Inflammatory macrophage treated with lipopolysaccharide for 4 hours (primary cell): ENCODE data around the gene SHROOM3.

Source experiments
- DNase-seq: peaks from one replicate; pipeline ENCODE4 v3.0.0-alpha.2; 2020

SHROOM3 gene

GRCh38 chr4:76628251-76628650 lies 193.2 kb downstream of the SHROOM3 start:
- no peak for DNase-seq

DNA sequence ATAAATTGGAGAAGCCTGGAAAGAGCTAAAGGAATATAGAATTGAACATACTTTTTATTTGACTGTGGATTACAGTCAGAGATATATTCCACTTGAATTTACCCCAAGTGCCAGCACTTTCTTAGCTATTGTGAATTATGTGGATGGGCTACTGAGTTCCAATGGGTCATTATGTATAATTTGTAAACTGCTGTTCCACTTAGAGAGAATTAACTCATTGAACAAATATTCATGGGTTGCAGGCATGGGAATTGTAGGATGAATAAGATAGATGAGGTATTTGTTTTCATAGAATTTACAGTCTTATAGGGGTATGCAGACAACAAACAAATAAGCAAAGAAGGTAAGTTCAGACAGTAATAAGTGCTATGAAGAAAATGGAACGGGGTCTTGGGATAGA lies 195.7 kb downstream of the SHROOM3 start:
- DNase-seq: no peak

- no peak for DNase-seq
Measured at GRCh38 chr4:76634220-76634619, 199.2 kb downstream of the SHROOM3 start.

DNA sequence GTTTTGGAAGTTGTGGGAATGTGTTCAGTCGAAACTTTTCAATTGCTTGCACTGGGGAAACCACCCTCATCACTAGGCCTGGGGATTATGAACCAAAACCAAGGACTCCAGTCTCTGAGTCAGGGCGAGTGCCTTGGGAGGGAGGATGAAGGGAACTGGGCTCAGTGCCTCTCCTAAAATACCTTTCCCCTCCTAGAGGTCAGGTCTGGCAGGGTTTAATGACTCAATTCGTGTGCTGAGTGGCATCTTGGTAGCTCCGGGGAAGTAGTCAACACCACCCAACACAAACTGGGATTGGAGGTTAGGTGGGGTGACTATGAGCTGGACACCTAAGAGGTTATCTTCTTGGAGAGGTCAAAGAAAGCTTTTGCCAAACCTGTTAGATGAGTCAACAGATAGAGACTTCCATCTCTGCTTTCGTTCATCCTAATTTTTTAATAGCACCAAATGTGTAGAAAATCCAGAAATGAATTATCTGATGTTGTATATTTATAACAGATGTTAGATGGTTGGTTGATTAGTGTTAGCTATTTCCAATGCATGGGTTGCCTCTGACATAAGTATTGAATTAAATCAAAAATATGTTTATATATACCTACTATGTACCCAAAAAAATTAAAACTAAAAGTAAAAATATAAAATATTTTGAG lies 202.8 kb downstream of the SHROOM3 start:
- no peak for DNase-seq

- DNase-seq: no peak
Measured at GRCh38 chr4:76639288-76639687, 204.3 kb downstream of the SHROOM3 start.

- no peak for DNase-seq
Measured at GRCh38 chr4:76640353-76640910, 205.4 kb downstream of the SHROOM3 start.

DNA sequence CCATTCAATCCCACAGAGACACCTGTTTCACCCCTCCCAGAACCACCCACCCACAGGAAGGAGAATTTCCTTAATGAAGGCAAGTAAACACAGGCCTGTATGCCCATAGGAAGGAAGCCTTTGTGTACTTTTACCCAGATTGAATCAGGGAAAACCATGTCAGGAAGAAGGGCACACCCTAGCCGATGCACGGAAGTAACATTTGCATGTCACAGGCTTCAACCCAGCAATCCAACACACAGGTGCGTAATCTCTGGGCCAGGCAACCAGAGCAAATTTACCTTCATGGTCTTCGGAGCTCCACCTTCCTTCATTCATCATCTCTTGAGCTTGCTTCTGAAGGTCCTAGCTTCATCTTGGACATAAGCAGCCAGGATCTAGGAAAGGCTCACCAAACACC lies 206.3 kb downstream of the SHROOM3 start:
- DNase-seq: no peak

DNA sequence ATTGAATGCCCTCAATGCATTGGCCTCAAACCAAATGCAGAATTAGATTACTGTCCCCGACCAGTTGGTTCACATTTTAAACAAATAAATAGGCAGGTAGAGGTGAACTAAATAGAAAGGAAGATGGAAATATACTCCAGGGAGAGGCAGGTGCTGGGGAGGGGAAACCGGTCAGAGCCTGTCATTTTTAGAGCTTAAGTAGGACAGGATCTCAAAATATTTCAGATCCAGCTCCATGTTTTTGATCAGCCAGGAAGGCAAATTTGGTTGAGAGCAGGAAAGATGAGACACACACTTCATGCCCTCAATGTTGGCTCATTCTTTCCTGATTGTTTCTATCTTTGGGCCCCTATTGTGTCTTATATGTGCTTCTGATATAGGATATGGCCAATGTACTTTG lies 206.7 kb downstream of the SHROOM3 start:
- DNase-seq: no peak

- no peak for DNase-seq
Measured at GRCh38 chr4:76644831-76645485, 209.9 kb downstream of the SHROOM3 start.

GRCh38 chr4:76649086-76649485 lies 214.1 kb downstream of the SHROOM3 start:
- DNase-seq: no peak

DNA sequence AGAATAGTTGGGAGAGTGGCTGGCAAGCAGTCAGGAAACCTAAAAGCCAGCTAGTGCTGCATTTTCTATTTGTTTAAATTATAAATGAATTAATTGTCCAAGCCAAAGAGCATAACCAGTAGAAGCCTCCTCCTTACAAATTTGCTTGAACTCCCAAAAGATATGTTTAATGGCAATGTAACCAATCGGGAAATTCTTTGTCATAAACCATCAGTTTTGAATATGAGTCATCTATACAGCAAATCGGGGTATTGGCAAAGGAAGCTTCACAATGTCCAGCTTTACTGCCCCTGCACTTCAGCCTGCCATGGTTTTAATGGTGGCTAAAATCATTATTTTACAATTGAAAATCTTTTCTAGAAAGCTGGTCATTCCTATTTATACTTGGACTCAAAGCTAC lies 216.6 kb downstream of the SHROOM3 start:
- no peak for DNase-seq

GRCh38 chr4:76652389-76652788 lies 217.4 kb downstream of the SHROOM3 start:
- DNase-seq: no peak

- DNase-seq: no peak
Measured at GRCh38 chr4:76654084-76654483, 219.1 kb downstream of the SHROOM3 start.

- no peak for DNase-seq
Measured at GRCh38 chr4:76654791-76655190, 219.8 kb downstream of the SHROOM3 start.

DNA sequence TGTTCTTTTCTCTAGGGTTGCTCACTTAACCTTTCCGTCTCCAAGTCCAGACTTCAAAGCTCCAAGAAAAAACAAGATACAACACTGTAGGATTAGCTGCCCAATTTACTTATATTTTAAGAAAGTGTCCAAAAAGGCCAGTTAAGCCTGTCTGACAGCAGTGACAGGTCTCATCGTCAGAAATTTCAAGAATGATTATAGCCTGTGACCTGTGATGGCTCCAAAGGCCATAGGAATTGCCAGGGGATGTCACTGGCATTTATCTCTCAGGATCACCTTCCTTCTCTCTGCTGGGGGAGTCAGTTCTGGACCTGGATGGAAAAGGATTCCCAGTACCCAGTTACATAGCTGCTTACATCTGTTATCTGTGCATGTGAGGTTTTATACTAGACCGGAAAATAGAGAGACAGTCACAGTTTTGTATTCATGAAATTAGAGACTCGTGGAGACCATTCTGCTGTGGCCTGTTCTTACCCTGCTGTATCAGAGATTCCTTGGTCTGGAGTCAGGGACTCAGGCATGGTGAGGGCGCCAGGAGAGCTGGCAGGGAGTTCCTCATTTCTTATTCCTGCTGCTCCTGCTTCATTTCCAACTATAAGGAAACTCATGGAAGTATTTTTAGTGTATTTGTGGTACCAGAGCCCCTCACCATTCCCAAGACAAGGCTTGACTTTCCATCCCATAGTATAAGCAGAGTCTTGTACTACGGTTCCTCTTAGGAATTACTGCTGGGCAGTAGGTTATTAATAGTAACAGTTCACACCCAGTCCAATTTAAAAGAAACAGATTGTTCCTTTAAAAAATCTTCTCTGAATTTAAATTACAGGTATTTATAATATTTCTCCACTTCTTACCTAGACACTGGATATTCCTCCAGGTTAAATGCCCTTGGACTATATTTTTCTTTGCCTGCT lies 220.8 kb downstream of the SHROOM3 start:
- no peak for DNase-seq

GRCh38 chr4:76657443-76657842 lies 222.4 kb downstream of the SHROOM3 start:
- DNase-seq: no peak

DNA sequence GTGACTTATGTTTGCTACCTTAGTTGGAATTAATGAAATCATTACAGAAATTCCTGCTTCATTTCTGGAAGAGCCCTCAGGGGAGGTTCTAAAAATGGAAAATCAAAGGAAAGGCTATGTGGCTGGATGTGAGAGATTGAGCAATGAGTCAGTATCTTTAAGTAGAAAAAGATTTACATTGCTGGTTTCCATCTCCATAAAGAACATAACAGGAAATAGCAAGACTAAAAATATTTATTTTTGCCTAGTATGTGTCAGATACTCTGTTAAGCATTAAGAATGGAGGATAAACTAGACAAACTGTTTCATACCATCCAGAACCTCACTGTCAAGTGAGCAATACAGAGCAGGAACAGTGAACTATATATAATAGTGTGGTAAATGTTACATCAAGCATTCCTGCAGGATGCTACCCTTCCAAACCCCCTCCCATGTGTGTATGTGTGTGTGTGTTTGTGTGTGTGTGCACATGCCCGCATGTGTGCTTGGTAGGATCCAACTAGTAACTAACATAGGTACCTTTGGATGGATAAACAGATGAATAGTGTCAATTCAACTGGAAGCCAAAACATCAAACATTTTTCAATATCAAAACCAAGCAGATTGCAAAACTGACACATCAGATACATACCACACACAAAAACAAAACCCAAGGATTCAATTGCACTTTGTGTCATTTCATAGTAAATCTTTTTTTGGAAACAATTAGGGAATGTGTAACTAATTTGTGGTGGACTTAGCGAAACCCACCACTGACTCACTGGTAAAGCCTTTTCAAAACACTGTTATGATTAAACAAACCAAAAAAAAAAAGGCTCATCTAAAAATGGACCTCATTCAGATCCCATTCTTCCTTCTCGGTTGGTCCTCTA lies 223.4 kb downstream of the SHROOM3 start:
- no peak for DNase-seq

DNA sequence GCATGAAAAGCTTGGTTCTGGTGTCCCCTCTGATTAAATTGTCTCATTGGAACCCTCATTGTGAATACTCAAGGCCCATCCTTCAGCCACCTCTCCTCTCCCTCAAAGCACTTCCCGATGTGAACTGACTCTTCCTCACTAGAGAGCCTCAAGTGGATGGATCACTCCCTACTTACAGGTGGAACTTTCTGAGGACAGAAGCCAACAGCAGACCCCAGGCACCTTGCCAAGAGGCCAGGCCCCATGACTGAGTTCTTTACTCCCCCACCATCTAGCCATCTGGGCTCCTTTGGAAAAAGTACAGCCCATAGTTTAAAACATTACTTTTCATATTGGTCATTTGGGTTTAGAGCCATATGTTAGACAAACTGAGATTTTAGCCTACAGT lies 224.1 kb downstream of the SHROOM3 start:
- DNase-seq: no peak

DNA sequence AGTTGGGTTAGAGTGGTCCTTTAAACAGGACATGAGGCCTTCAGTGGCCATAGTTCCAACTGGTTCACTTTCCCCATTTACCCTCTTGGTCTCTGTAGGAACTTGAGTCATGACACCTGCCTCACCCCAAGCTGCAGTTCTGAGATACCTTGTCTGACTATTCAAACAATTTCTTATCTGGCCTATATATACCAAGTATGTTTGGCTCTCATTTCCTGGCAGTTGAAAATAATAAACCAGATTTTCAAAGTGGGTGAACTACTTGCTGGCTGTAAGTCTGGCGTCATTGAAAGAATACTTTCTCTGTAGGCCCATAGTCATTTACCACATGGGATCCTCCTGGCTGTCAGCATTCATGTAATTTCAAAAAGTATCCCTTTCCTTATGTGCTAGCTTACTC lies 228.8 kb downstream of the SHROOM3 start:
- DNase-seq: no peak

- no peak for DNase-seq
Measured at GRCh38 chr4:76665153-76665552, 230.1 kb downstream of the SHROOM3 start.

DNA sequence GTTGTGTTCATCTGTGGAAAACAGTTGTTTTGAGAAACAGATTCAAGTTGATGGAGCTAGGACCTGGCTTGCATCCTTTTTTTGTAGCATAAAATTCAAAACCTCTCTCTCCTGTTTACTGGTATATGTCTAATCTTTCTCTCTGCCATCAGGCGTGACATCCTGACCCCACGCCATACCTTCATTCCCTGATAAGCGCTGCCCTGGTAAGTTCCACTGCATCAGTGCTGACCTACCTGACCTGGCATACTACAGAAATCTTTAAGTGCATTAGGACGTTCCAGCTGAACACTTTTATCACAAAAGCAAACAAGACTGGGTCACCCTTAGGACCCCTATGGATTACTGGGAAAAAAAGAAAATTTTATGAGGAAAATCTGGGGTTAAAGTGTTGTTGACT lies 230.7 kb downstream of the SHROOM3 start:
- no peak for DNase-seq

DNA sequence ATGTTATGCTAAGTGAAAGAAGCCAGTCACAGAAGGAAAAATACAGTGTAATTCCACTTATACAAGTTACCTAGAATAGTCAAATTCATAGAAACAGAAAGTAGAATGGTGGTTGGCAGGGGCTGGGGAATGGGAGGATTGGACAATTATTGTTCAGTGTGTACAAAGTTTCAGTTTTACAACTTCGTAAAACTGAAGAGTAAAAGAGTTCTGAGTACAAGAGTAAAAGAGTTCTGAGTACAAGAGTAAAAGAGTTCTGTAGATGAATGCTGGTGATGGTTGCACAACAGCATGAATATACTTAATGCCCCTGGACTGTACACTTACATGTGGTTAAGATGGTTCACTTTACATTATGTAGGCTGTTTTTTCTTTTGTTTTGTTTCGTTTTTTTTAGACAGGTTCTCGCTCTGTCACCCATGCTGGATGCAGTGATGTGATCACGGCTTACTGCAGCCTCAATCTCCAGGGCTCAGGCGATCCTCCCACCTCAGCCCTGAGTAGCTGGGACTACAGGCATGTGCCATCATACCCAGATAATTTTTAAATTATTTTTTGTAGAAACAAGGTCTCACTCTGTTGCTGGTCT lies 232.0 kb downstream of the SHROOM3 start:
- no peak for DNase-seq
